Endothelial cell of umbilical vein (primary cell): ENCODE measurements around the gene FLT1.

Experiments used
- EZH2 ChIP-seq: IDR thresholded peaks from 2 replicates; pipeline ENCODE4 v1.6.1; 2012; ENCODE audit warnings: borderline replicate concordance, low read depth, mild to moderate bottlenecking, moderate library complexity, low read length, inconsistent platforms; ENCODE audit not compliant: severe bottlenecking
- FOS ChIP-seq: IDR thresholded peaks from 2 replicates; pipeline ENCODE4 v1.6.1; 2011; ENCODE audit warnings: mild to moderate bottlenecking, low read length, moderate library complexity, borderline replicate concordance; ENCODE audit not compliant: insufficient read depth
- GATA2 ChIP-seq: IDR thresholded peaks from 2 replicates; pipeline ENCODE4 v1.7.0; 2011; ENCODE audit warnings: low read depth, mild to moderate bottlenecking, moderate library complexity, mixed read lengths, low read length; ENCODE audit not compliant: insufficient read length, insufficient read depth
- JUN ChIP-seq: IDR thresholded peaks from 2 replicates; pipeline ENCODE4 v1.6.1; 2011; ENCODE audit warnings: borderline replicate concordance, low read depth; ENCODE audit not compliant: insufficient read length, insufficient read depth
- MYC ChIP-seq: IDR thresholded peaks from one replicate; pipeline ENCODE4 v1.6.1; 2011; ENCODE audit warnings: mild to moderate bottlenecking, low read depth, low read length
- POLR2A ChIP-seq: IDR thresholded peaks from 2 replicates; pipeline ENCODE4 v1.6.1; 2012; ENCODE audit warnings: low read depth, mild to moderate bottlenecking, control low read depth, low read length
- POLR2AphosphoS5 ChIP-seq: IDR thresholded peaks from 2 replicates; pipeline ENCODE4 v1.6.1; 2012; ENCODE audit warnings: low read depth, mild to moderate bottlenecking, control low read depth, low read length, moderate library complexity; ENCODE audit not compliant: insufficient read depth
- TF ChIP-seq, protein P1 (sequence below), 2 donors: IDR thresholded peaks; 1 replicate in 1 of 2; 2 replicates in 1 of 2; pipeline ENCODE4 v1.5.1; 2011; ENCODE audit warnings: low read length in 2 of 2, mild to moderate bottlenecking in 2 of 2, moderate library complexity in 2 of 2, control low read depth in 1 of 2, inconsistent platforms in 1 of 2, low read depth in 1 of 2; ENCODE audit not compliant: insufficient read depth in 1 of 2; ENCODE audit errors: extremely low read depth in 1 of 2
- TF ChIP-seq, protein P2 (sequence below): IDR thresholded peaks from 2 replicates; pipeline ENCODE4 v1.6.1; 2011; ENCODE audit not compliant: insufficient read depth, insufficient read length

DNA sequence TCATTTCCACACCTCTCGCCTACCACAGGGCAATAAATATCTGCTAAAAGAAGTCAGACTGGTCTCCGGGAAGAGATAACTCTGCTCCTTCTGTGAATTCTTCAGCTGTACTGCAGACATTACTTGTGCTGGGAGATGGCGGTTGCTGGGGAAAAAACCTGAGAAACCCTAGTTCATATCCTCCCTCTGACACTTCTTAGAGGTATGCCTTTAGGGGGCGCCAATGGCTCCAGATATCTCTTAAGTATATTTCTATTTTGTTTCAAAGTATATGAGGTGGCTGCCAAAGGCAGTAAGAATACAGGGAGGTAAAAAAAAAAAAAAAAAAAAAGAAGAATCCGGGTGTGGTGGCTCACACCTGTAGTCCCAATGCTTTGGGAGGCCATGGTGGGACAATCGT lies 181.3 kb downstream of the FLT1 start:
- TF ChIP-seq, protein P1, sequence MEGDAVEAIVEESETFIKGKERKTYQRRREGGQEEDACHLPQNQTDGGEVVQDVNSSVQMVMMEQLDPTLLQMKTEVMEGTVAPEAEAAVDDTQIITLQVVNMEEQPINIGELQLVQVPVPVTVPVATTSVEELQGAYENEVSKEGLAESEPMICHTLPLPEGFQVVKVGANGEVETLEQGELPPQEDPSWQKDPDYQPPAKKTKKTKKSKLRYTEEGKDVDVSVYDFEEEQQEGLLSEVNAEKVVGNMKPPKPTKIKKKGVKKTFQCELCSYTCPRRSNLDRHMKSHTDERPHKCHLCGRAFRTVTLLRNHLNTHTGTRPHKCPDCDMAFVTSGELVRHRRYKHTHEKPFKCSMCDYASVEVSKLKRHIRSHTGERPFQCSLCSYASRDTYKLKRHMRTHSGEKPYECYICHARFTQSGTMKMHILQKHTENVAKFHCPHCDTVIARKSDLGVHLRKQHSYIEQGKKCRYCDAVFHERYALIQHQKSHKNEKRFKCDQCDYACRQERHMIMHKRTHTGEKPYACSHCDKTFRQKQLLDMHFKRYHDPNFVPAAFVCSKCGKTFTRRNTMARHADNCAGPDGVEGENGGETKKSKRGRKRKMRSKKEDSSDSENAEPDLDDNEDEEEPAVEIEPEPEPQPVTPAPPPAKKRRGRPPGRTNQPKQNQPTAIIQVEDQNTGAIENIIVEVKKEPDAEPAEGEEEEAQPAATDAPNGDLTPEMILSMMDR (IDR thresholded peaks at IDR 0.05; ENCODE audit: extremely low read depth in 1 of 2, insufficient read depth in 1 of 2, low read depth in 1 of 2, low read length in 2 of 2), result peak; percentile 44 to 48
- TF ChIP-seq, protein P2, sequence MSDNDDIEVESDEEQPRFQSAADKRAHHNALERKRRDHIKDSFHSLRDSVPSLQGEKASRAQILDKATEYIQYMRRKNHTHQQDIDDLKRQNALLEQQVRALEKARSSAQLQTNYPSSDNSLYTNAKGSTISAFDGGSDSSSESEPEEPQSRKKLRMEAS, result no peak
- TF ChIP-seq EZH2 (no peak), POLR2AphosphoS5 (no peak), POLR2A (no peak), FOS (no peak), GATA2 (no peak), MYC (no peak), JUN (no peak)
